Mononuclear cell (primary cell): ENCODE data around the gene ENOX1. TPM values are rescaled to one million over a fixed set of nuclear protein-coding genes. Genes with fewer than 3 reads are reported as not detected.
"Not testable (repeated sequence)": the region's sequence is repeated elsewhere in the genome, so short reads cannot be mapped to it uniquely, and the experiment has no call there.

ENCODE experiments used
- H3K27me3 ChIP-seq: 2 replicates; pipeline ENCODE4 v1.6.0; 2011; ENCODE audit warnings: low read length, control low read depth; ENCODE audit not compliant: insufficient read depth
- H3K4me1 ChIP-seq: 2 replicates; pipeline ENCODE4 v1.5.1; 2011; ENCODE audit warnings: mild to moderate bottlenecking, low read length, control low read depth; ENCODE audit not compliant: insufficient read depth
- H3K4me3 ChIP-seq: 2 replicates; pipeline ENCODE4 v1.5.1; 2011; ENCODE audit warnings: mild to moderate bottlenecking, low read length, moderate library complexity
- H3K9me3 ChIP-seq: 2 replicates; pipeline ENCODE4 v1.5.1; 2011; ENCODE audit warnings: low read depth, mild to moderate bottlenecking, control low read depth, low read length
- total RNA-seq: library from RNA; depleted of rRNA; stranded (reverse); fragments of >200 nt; gene quantifications from one replicate; pipeline ENCODE4 v1.2.3, GENCODE V29; 2012

Gene ENOX1
- total RNA-seq, 1 donor = under 0.01 TPM

DNA sequence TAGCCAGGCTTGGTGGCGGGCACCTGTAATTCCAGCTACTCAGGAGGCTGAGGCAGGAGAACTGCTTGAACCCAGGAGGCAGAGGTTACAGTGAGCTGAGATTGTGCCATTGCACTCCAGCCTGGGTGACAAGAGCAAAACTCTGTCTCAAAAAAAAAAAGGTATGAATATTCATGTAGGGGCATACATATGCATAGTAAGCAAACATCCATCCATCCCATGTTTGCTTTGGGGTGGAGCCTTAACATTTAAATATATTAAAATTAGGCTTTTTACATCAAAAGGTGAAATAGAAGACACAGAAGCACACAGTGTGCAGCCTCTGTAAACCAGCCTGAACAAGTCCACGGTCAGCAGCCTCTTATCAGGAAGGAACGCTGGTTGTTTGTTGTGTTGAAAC is 618.3 kb downstream of the ENOX1 start:
- not testable (repeated sequence) for H3K27me3 ChIP-seq, H3K9me3 ChIP-seq, H3K4me1 ChIP-seq, H3K4me3 ChIP-seq

DNA sequence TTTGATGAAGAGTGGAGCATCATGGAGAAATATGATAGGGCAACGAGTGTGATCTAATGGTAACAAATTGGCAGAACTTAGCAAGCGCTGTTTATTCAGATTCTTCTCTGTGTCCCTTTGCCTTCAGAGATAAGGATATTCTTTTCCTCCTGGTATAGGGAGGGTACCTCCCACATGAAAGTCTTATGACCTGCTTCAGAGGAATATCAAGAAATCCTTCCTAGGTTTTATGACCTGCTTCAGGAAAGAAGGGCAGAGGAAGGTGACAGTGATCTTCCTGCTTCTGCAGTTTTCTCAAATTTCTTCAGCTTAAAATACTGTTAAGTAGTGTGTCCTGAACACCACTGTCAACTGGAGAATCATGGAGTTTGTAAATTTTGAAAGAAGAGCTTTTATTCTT is 619.0 kb downstream of the ENOX1 start:
- Histone ChIP-seq H3K4me3 (no peak overlapping the region), H3K27me3 (no peaks in the 10 kb centered on the region), H3K4me1 (no peaks in the 10 kb centered on the region), H3K9me3 (no peaks in the 10 kb centered on the region)

DNA sequence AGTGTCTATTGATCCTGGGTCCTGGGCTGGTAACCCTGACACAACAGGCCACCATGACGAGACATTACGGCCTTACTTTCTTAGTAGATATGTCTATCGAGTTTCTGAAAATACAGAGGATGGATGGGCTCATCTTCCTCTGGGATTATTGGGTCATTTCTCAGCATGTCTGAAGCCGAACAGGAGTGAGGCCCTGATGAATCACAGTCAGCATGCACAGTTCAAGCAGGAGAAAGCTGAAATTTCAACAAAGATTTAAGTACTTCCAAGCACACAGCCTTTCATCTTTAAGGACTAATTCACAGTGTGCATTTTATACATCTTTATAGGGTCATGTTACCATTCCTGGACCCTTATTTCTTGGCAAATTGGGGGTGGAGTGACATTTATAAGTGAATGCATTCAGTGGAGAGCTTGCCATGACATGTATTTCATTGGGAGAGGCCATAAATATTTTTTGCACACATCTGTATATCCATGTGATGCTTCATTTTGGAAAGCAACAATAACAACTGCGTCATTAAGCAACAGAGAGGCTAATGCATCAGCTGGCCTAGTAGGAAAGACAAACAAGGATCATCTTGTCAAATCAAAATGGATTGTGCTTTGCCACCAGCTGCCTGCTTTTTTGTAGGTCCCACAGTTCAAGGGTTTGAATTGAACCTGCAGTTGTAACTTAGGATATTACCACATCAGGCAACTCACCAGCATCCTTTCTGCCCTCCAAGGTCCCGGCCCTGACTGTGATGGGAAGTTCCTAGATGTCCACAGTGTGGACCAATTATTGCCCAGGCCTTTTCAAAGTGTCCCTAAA is 619.9 kb downstream of the ENOX1 start:
- Histone ChIP-seq H3K4me1 (no peaks in the 10 kb centered on the region), H3K27me3 (no peaks in the 10 kb centered on the region), H3K4me3 (no peak overlapping the region), H3K9me3 (no peaks in the 10 kb centered on the region)

Other genes starting within 250 kb of the ENOX1 start
- gene CCDC122, start 92.8 kb upstream of the ENOX1 start, total RNA-seq = 0.52 TPM
- gene LACC1, start 92.9 kb upstream of the ENOX1 start, total RNA-seq = 3.8 TPM